GM10248 (cell line): ENCODE measurements around the gene MGAT4C.

Source experiments
- CTCF ChIA-PET: fragments of 300-600 bp; sonication (Branson Sonifier 250); formaldehyde crosslinking; extraction: SDS; loops from one replicate; lab custom pipeline; 2021; ENCODE audit warnings: antibody characterized with exemption; lab: Yijun Ruan, JAX
- POLR2A ChIA-PET: fragments of 350-650 bp; sonication (Branson Sonifier 250); formaldehyde crosslinking; extraction: SDS; loops from one replicate; lab custom pipeline; 2020; ENCODE audit warnings: antibody characterized with exemption; lab: Yijun Ruan, JAX
- DNase-seq: peaks from one replicate; pipeline ENCODE4 v3.0.0; 2012; ENCODE audit errors: extremely low spot score
- TF ChIP-seq, protein P1 (sequence below): IDR thresholded peaks from 2 replicates; pipeline ENCODE4 v1.5.1; 2012; ENCODE audit warnings: mild to moderate bottlenecking, low read depth; ENCODE audit errors: extremely low read depth, missing control alignments, control extremely low read depth

MGAT4C gene

GRCh38 chr12:86186449-86186848 lies 69.7 kb downstream of the MGAT4C start:
- ChIA-PET CTCF (no interaction called here), POLR2A (no interaction called here)
- no peak for DNase-seq
- TF ChIP-seq, protein P1, sequence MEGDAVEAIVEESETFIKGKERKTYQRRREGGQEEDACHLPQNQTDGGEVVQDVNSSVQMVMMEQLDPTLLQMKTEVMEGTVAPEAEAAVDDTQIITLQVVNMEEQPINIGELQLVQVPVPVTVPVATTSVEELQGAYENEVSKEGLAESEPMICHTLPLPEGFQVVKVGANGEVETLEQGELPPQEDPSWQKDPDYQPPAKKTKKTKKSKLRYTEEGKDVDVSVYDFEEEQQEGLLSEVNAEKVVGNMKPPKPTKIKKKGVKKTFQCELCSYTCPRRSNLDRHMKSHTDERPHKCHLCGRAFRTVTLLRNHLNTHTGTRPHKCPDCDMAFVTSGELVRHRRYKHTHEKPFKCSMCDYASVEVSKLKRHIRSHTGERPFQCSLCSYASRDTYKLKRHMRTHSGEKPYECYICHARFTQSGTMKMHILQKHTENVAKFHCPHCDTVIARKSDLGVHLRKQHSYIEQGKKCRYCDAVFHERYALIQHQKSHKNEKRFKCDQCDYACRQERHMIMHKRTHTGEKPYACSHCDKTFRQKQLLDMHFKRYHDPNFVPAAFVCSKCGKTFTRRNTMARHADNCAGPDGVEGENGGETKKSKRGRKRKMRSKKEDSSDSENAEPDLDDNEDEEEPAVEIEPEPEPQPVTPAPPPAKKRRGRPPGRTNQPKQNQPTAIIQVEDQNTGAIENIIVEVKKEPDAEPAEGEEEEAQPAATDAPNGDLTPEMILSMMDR = no peak

GRCh38 chr12:86179855-86180254 lies 76.3 kb downstream of the MGAT4C start:
- ChIA-PET POLR2A (no interaction called here), CTCF (interaction anchor here (0.8 kb wide), 1 partner anchor 15 kb away, joined by 3 read pairs; no protein-coding TSS in a partner anchor)
- no peak for DNase-seq
- TF ChIP-seq, protein P1 = no peak

GRCh38 chr12:86174188-86174587 lies 82.0 kb downstream of the MGAT4C start:
- TF ChIP-seq, protein P1 = no peak
- ChIA-PET POLR2A (no interaction called here), CTCF (no interaction called here)
- no peak for DNase-seq

- ChIA-PET POLR2A (no interaction called here), CTCF (interaction anchor here (1.1 kb wide), 1 partner anchor 11 kb away, joined by 3 read pairs; no protein-coding TSS in a partner anchor)
Measured at GRCh38 chr12:86172913-86173443, 83.2 kb downstream of the MGAT4C start.

GRCh38 chr12:86170051-86170450 lies 86.1 kb downstream of the MGAT4C start:
- CTCF ChIA-PET = no interaction called here
- POLR2A ChIA-PET = no interaction called here
- no peak for DNase-seq
- TF ChIP-seq, protein P1 = no peak

More at GRCh38 chr12:86172913-86173443, 83.2 kb downstream of the MGAT4C start:
- TF ChIP-seq, protein P1 = no peak
- no peak for DNase-seq

- POLR2A ChIA-PET = no interaction called here
- CTCF ChIA-PET = interaction anchor here (0.7 kb wide), 1 partner anchor 17 kb away, joined by 3 read pairs; no protein-coding TSS in a partner anchor
- no peak for DNase-seq
Measured at GRCh38 chr12:86158956-86159355, 97.2 kb downstream of the MGAT4C start.

More at GRCh38 chr12:86158956-86159355, 97.2 kb downstream of the MGAT4C start:
- TF ChIP-seq, protein P1 = no peak
